Pulmonary artery endothelial cell (primary cell): ENCODE results near the gene AKAP7. TPM values are rescaled to one million over a fixed set of nuclear protein-coding genes. Genes with fewer than 3 reads are reported as not detected.
"Not testable (repeated sequence)": the region's sequence is repeated elsewhere in the genome, so short reads cannot be mapped to it uniquely, and the experiment has no call there.

Source experiments
- DNase-seq: peaks from one replicate; pipeline ENCODE4 v3.0.0-alpha.2; 2011; ENCODE audit warnings: low read depth, low spot score
- total RNA-seq: library from RNA; depleted of rRNA; stranded (reverse); fragments of >200 nt; gene quantifications from 2 replicates; pipeline ENCODE4 v1.2.3, GENCODE V29; 2014

AKAP7 gene
- total RNA-seq, 1 donor from 2014 or later, result 3.2 TPM

GRCh38 chr6:131290955-131291354 lies 155.7 kb downstream of the AKAP7 start:
- DNase-seq, result no peak

- no peak for DNase-seq
Observed at GRCh38 chr6:131292145-131292938, 157.1 kb downstream of the AKAP7 start.

DNA sequence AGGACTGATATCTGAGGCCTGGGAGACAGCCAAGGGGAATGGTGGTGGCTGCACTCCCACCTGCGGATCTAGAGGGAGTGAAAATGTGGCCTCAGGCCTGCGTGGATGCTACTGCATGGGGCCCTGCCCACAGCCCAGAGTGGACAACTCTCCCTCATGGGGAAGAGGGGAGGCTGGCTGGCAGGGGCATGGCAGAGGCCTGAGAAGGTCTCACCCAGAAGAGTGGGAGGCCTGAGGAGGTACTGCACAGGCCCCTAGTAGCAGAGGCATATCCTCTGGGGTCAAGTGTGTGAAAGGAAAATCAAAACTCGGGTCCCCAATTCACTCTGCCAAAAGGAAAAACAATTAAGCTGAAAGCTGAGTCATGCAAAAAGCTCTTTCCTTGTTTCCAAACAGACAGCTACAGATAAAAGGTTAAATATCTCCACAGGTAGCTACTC lies 158.2 kb downstream of the AKAP7 start:
- DNase-seq, result no peak

DNA sequence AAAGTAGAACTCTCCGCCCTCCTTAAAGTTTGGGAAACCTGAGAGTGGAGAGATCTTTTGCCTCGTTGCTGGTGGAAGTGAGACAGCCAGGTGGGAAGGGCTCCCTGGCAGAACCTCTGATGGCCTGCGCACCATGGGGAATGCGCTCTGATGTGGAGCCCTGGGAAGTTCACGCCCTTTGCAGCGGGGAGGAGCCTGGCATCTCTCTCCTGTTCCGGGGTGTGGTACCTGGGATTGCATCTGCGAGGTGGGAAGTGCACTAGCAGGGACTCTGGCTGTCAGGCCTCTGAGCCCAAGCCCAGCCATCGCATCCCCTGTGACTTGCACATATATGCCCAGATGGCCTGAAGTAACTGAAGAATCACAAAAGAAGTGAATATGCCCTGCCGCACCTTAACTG lies 159.8 kb downstream of the AKAP7 start:
- no peak for DNase-seq

GRCh38 chr6:131300826-131301225 lies 165.6 kb downstream of the AKAP7 start:
- DNase-seq, result not testable (repeated sequence)

DNA sequence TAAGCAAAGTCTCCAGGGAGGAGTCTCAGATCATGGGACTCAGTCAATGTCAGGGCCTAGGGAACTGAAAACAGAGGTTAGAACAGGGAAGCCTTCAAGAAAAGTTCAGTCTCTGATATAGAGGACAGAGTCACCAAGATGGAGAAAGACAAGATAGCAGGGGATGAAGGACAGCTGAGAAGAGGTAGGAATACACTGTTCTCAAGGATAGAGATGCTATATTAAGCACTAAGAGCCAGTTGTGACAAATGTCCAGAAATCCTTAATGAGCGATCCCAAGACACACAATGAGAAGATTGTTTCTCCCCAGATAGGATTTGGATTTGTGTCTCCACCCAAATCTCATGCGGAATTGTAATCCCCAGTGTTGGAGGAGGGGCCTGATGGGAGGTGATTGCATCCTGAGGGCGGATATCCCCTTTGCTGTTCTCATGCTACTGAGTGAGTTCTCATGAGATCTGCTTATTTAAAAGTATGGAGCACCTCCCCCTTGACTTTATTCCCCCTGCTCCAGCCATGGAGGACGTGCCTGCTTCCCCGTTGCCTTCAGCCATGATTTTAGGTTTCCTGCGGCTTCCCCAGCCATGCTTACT lies 168.2 kb downstream of the AKAP7 start:
- no peak for DNase-seq

DNA sequence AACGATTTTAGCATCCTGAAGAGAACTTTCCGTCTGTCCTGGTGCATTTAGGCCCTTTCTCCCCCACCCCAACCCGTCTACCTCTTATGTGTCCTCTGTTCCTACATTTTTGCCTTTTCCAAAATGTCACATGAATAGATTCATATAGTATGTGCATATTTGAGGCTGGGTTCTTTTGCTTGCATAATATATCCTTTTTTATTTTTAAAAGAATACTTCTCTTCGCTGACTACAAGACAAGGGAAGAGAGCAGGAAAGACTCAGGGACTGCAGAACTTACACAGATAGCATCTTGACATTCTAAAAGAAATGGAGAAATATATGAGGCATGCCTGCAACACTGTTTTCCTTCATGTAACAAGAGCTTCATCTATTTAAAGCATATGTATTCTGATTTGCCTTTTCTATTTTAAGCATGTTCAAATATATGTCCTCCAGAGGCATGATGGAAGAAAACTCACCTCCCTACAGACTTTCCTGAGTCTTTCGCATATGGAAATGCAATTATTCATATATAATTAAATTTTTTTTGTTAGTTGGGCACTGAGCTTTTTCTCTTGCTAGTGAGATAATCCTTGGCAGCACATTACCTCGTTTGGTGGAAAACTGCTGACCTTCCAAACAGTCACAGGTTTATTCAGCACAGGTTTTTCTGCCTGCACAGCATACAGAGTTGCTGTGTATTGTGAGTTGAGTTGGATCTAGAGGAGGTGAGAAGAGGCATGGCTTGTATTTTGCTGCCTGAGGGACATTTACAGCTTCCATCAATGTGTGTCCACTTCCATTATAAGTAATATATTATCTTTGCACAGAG lies 170.0 kb downstream of the AKAP7 start:
- no peak for DNase-seq

GRCh38 chr6:131309437-131309836 lies 174.2 kb downstream of the AKAP7 start:
- no peak for DNase-seq

GRCh38 chr6:131314838-131315237 lies 179.6 kb downstream of the AKAP7 start:
- no peak for DNase-seq

DNA sequence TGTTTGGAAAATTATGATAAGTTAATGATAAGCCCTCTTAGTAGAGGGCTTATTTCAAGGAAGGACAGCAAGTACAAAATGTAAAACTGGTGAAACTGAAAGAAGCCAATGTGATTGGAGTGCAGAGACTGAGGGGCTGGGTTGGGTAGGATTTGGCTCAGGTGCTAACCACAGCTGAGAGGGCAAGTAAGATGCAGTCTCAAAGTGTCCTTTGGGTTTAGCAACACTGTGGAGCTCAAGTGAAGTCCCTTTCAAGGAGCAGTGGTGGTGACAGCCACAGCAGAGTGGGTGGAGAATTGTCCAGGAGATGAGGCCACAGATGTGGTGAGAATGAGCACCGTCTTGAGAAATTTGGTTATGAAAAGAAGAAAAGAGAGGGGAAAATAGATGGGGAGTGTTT lies 181.4 kb downstream of the AKAP7 start:
- no peak for DNase-seq

- no peak for DNase-seq
Observed at GRCh38 chr6:131317516-131317915, 182.2 kb downstream of the AKAP7 start.

- no peak for DNase-seq
Observed at GRCh38 chr6:131321589-131321988, 186.3 kb downstream of the AKAP7 start.

DNA sequence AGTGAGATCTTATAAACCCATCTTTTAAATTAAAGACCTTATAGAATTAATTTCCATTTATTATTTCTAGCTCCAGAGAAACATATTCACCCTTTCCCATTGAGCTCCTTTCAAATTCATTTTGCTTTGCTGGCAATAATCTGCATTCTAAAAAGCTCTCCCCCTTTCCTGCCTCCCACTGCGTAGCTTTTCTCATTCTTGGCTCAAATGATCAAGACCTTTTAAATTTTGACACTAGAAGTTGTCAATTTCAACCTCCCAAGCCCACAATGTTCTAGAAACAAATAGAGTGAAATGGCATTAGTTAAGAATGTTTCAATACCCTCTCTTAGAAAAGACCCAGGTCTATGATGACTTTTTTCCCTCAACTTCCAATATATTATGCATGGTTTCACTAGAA lies 186.9 kb downstream of the AKAP7 start:
- DNase-seq, result no peak

DNA sequence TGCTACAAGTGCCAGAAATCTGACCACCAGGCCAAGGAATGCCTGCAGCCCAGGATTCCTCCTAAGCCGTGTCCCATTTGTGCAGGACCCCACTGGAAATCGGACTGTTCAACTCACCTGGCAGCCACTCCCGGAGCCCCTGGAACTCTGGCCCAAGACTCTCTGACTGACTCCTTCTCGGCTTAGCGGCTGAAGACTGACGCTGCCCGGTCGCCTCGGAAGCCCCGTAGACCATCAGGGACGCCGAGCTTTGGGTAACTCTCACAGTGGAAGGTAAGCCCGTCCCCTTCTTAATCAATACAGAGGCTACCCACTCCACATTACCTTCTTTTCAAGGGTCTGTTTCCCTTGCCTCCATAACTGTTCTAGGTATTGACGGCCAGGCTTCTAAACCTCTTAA lies 190.4 kb downstream of the AKAP7 start:
- not testable (repeated sequence) for DNase-seq

- not testable (repeated sequence) for DNase-seq
Observed at GRCh38 chr6:131328727-131329126, 193.5 kb downstream of the AKAP7 start.

- DNase-seq, result no peak
Observed at GRCh38 chr6:131331151-131331550, 195.9 kb downstream of the AKAP7 start.

- no peak for DNase-seq
Observed at GRCh38 chr6:131331873-131332781, 196.9 kb downstream of the AKAP7 start.
